ELR (cell line): ENCODE measurements around the gene GPR62.
"Not testable (repeated sequence)": the region's sequence is repeated elsewhere in the genome, so short reads cannot be mapped to it uniquely, and the experiment has no call there.

ENCODE experiments used
- DNase-seq: peaks from one replicate; pipeline ENCODE4 v3.0.0-alpha.2; 2015; ENCODE audit warnings: low read depth

The GPR62 gene

GRCh38 chr3:51955175-51955892 lies at the start of gene GPR62:
Gene GPR62 (plus strand): TSS chr3:51955381. CDS start chr3:51955653, 272 bp downstream.
- no peak for DNase-seq

- DNase-seq: no peak
Measured at GRCh38 chr3:51908026-51908425, 47.2 kb upstream of the GPR62 start.

- no peak for DNase-seq
Measured at GRCh38 chr3:51916418-51916817, 38.8 kb upstream of the GPR62 start.

- DNase-seq: no peak
Measured at GRCh38 chr3:51921081-51921578, 34.1 kb upstream of the GPR62 start.

- DNase-seq: no peak
Measured at GRCh38 chr3:51927061-51927977, 27.9 kb upstream of the GPR62 start.

- DNase-seq: no peak
Measured at GRCh38 chr3:51928438-51928837, 26.7 kb upstream of the GPR62 start.

GRCh38 chr3:51928981-51929380 lies 26.2 kb upstream of the GPR62 start:
- DNase-seq: not testable (repeated sequence)

- peak; percentile 11 for DNase-seq
Measured at GRCh38 chr3:51929420-51930003, 25.7 kb upstream of the GPR62 start.

- DNase-seq: no peak
Measured at GRCh38 chr3:51930439-51930838, 24.7 kb upstream of the GPR62 start.

GRCh38 chr3:51931756-51932155 lies 23.4 kb upstream of the GPR62 start:
- DNase-seq: no peak

GRCh38 chr3:51932471-51933370 lies 22.5 kb upstream of the GPR62 start:
- DNase-seq: no peak

- DNase-seq: no peak
Measured at GRCh38 chr3:51933471-51934138, 21.6 kb upstream of the GPR62 start.

GRCh38 chr3:51934139-51934850 lies 20.9 kb upstream of the GPR62 start:
- no peak for DNase-seq

GRCh38 chr3:51934991-51935885 lies 19.9 kb upstream of the GPR62 start:
- no peak for DNase-seq

- DNase-seq: no peak
Measured at GRCh38 chr3:51935886-51936755, 19.1 kb upstream of the GPR62 start.

GRCh38 chr3:51937014-51937413 lies 18.2 kb upstream of the GPR62 start:
- DNase-seq: peak; percentile 31

- no peak for DNase-seq
Measured at GRCh38 chr3:51937611-51938450, 17.4 kb upstream of the GPR62 start.
